Neural cell (in vitro differentiated cells): ENCODE measurements around the gene MGAT5.

Experiments used
- EZH2 ChIP-seq: fragments of 200-600, 300-800 bp; shearing (Covaris generic), sonication (generic); IDR thresholded peaks from 2 replicates; pipeline ENCODE4 v1.6.1; 2014; ENCODE audit warnings: antibody characterized with exemption, low read length, borderline replicate concordance, mild to moderate bottlenecking; ENCODE audit not compliant: insufficient read depth, poor library complexity, severe bottlenecking
- POLR2AphosphoS5 ChIP-seq: IDR thresholded peaks from 2 replicates; pipeline ENCODE4 v1.6.1; 2012
- RAD21 ChIP-seq: fragments of 450-650 bp; conservative IDR thresholded peaks from 2 replicates; pipeline ENCODE4 v1.6.1; 2014; ENCODE audit warnings: antibody characterized with exemption, mild to moderate bottlenecking, moderate library complexity
- SMC3 ChIP-seq: fragments of 450-650 bp; conservative IDR thresholded peaks from 2 replicates; pipeline ENCODE4 v1.6.1; 2014; ENCODE audit warnings: antibody characterized with exemption, mild to moderate bottlenecking, moderate library complexity; ENCODE audit not compliant: poor library complexity
- TAF1 ChIP-seq: IDR thresholded peaks from 2 replicates; pipeline ENCODE4 v1.6.1; 2012; ENCODE audit warnings: low read depth
- TF ChIP-seq, protein P1 (sequence below): fragments of 450-650 bp; IDR thresholded peaks from 2 replicates; pipeline ENCODE4 v1.5.1; 2014; ENCODE audit warnings: antibody characterized with exemption, mild to moderate bottlenecking, moderate library complexity; ENCODE audit not compliant: poor library complexity, severe bottlenecking
- TF ChIP-seq, protein P2 (sequence below): IDR thresholded peaks from 2 replicates; pipeline ENCODE4 v1.6.1; 2012; ENCODE audit warnings: borderline replicate concordance

DNA sequence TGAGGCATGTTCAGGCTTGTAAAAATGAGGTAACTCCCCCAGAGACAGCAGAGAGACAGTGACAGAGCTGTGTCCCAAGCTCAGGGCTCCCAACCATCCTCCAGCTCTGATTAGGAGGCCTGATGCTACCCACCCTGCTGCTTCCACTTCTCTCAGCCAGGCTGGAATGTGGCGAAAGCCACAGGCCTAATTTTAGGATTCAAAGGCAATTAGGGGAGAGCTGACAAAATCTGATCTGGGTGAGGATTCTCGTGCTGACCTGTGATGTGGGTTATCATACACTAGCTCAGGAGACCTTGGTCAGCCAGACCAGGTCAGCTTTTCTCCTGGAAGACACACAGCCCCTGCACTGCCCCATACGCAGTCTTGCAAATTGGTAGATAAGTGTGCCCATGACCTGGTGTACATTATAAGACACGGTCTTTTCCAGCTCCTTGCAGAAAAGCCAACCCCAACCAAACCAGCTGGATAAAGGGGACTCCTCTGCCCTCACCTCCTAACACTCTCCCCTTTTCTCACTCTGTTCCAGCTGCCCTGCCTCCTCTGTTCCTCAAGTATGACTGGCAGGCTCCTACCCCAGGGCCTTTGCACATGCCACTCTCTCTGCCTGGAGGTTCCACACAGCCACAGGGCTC, 225.9 kb downstream of the MGAT5 start:
- TF ChIP-seq, protein P1, sequence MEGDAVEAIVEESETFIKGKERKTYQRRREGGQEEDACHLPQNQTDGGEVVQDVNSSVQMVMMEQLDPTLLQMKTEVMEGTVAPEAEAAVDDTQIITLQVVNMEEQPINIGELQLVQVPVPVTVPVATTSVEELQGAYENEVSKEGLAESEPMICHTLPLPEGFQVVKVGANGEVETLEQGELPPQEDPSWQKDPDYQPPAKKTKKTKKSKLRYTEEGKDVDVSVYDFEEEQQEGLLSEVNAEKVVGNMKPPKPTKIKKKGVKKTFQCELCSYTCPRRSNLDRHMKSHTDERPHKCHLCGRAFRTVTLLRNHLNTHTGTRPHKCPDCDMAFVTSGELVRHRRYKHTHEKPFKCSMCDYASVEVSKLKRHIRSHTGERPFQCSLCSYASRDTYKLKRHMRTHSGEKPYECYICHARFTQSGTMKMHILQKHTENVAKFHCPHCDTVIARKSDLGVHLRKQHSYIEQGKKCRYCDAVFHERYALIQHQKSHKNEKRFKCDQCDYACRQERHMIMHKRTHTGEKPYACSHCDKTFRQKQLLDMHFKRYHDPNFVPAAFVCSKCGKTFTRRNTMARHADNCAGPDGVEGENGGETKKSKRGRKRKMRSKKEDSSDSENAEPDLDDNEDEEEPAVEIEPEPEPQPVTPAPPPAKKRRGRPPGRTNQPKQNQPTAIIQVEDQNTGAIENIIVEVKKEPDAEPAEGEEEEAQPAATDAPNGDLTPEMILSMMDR: no peak
- TF ChIP-seq RAD21: no peak
- no peak for TF ChIP-seq POLR2AphosphoS5
- no peak for TF ChIP-seq EZH2
- no peak for TF ChIP-seq TAF1
- TF ChIP-seq, protein P2, sequence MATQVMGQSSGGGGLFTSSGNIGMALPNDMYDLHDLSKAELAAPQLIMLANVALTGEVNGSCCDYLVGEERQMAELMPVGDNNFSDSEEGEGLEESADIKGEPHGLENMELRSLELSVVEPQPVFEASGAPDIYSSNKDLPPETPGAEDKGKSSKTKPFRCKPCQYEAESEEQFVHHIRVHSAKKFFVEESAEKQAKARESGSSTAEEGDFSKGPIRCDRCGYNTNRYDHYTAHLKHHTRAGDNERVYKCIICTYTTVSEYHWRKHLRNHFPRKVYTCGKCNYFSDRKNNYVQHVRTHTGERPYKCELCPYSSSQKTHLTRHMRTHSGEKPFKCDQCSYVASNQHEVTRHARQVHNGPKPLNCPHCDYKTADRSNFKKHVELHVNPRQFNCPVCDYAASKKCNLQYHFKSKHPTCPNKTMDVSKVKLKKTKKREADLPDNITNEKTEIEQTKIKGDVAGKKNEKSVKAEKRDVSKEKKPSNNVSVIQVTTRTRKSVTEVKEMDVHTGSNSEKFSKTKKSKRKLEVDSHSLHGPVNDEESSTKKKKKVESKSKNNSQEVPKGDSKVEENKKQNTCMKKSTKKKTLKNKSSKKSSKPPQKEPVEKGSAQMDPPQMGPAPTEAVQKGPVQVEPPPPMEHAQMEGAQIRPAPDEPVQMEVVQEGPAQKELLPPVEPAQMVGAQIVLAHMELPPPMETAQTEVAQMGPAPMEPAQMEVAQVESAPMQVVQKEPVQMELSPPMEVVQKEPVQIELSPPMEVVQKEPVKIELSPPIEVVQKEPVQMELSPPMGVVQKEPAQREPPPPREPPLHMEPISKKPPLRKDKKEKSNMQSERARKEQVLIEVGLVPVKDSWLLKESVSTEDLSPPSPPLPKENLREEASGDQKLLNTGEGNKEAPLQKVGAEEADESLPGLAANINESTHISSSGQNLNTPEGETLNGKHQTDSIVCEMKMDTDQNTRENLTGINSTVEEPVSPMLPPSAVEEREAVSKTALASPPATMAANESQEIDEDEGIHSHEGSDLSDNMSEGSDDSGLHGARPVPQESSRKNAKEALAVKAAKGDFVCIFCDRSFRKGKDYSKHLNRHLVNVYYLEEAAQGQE: no peak
- no peak for TF ChIP-seq SMC3
